NT2/D1 (cell line): ENCODE data around the gene CORO2A.
"Not testable (repeated sequence)": the region's sequence is repeated elsewhere in the genome, so short reads cannot be mapped to it uniquely, and the experiment has no call there.

Source experiments
- DNase-seq: peaks from one replicate; pipeline ENCODE4 v3.0.0-alpha.2; 2011; ENCODE audit warnings: low read depth, low spot score
- H3K27me3 ChIP-seq: 2 replicates; pipeline ENCODE4 v1.6.0; 2011; ENCODE audit warnings: mild to moderate bottlenecking; ENCODE audit not compliant: insufficient read length, insufficient read depth
- H3K36me3 ChIP-seq: 2 replicates; pipeline ENCODE4 v1.6.1; 2011; ENCODE audit warnings: mild to moderate bottlenecking, low read length, mixed read lengths; ENCODE audit not compliant: insufficient read depth, insufficient read length
- H3K4me1 ChIP-seq: 2 replicates; pipeline ENCODE4 v1.5.1; 2011; ENCODE audit not compliant: insufficient read depth, insufficient read length
- H3K4me3 ChIP-seq: 2 replicates; pipeline ENCODE4 v1.5.1; 2011; ENCODE audit warnings: low read depth; ENCODE audit not compliant: insufficient read length
- H3K9ac ChIP-seq: 2 replicates; pipeline ENCODE4 v1.6.0; 2011; ENCODE audit warnings: low read depth; ENCODE audit not compliant: insufficient read length
- H3K9me3 ChIP-seq: 2 replicates; pipeline ENCODE4 v1.5.1; 2011; ENCODE audit warnings: mild to moderate bottlenecking, low read length; ENCODE audit not compliant: insufficient read depth
- SUZ12 ChIP-seq: IDR thresholded peaks from 2 replicates; pipeline ENCODE4 v1.6.1; 2011; ENCODE audit not compliant: insufficient read length, insufficient read depth; ENCODE audit errors: extremely low read depth
- YY1 ChIP-seq: IDR thresholded peaks from 2 replicates; pipeline ENCODE4 v1.6.1; 2011; ENCODE audit not compliant: insufficient read length, insufficient read depth
- ZNF274 ChIP-seq: IDR thresholded peaks from 2 replicates; pipeline ENCODE4 v1.6.1; 2011; ENCODE audit warnings: mild to moderate bottlenecking, low read depth, low read length

Gene CORO2A

DNA sequence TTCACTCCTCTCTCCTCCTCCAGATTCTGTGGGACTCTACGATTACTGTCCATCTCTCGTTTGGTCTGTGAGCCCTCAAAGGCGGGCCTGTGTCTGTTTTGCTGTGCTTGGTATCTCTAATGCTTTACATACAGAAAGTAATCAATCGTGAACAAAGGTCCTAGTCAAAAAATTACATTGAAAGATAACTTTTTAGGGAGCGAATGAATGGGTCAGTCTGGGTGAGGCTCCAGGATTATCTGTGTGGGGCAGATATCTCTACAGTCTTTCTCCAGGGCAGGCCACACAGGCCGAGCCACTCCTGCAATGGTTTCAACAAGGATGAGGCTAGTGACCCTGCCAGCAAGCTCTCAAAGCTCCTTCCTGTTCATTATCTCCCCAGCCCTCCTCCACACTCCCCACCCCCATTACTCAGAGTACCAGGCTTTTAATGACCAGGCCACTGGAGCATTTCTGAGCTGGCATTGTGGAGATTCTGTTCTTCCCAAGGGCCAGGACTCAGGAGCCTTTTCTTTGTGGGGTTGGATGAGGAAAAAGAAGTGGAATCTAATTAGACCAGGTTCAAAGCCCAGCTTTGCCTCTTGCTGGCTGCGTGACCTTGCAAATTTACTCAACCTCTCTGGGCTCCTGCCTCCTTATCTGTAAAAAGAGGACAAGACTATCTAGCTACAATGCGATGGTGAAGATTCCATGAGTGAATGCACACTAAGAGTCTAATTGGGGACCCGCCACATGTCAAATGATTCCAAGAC, 10.2 kb downstream of the CORO2A start:
- Histone ChIP-seq H3K4me3 (no peak overlapping the region), H3K9ac (no peak overlapping the region), H3K4me1 (peaks cover 3% of the 10 kb centered on the region), H3K27me3 (no peaks in the 10 kb centered on the region), H3K9me3 (no peaks in the 10 kb centered on the region), H3K36me3 (peaks cover 10% of the 10 kb centered on the region)
- DNase-seq: no peak
- TF ChIP-seq ZNF274: no peak
- TF ChIP-seq SUZ12: no peak
- TF ChIP-seq YY1: no peak

DNA sequence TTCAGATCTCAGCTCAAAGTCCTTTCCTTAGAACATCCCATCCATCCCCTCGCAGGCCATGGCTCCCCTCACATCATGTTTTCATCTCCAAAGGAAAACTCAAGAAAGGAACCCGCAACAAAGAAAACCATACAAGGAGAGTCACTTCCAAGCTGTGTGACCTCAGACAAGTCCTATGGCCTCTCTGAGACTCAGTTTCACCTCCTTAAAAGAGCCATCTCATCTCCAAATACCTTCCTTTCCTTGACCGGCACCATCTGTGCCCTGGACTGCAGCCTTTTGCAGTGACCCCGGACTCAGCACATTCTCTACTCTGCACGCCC, 10.7 kb downstream of the CORO2A start:
- H3K4me3 ChIP-seq: no peak overlapping the region
- no peak overlapping the region for H3K9ac ChIP-seq
- H3K36me3 ChIP-seq: peaks cover 10% of the 10 kb centered on the region
- H3K27me3 ChIP-seq: no peaks in the 10 kb centered on the region
- DNase-seq: no peak
- H3K4me1 ChIP-seq: peaks cover 3% of the 10 kb centered on the region
- H3K9me3 ChIP-seq: no peaks in the 10 kb centered on the region
- TF ChIP-seq YY1 (no peak), SUZ12 (no peak), ZNF274 (no peak)

DNA sequence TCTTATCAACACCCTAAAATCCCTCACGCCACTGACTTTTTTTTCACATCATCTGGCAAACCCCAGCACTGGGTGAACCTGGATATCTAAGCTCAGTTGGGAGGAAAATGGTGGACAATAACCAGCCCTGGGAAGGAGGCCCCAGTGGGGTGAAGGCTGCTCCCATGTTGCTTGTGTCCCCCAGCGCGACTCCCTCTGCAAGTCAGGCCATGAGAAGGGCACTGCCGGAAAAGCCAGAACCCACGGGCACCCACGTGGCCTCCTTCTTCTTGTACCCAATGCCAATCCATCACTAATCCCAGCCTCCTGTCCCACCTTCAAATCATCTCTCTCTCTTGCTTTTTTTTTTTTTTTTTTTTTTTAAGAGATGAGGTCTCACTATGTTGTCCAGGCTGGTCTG, 11.4 kb downstream of the CORO2A start:
- Histone ChIP-seq H3K36me3 (peaks cover 10% of the 10 kb centered on the region), H3K9me3 (no peaks in the 10 kb centered on the region), H3K9ac (no peak overlapping the region), H3K4me3 (no peak overlapping the region), H3K4me1 (peaks cover 3% of the 10 kb centered on the region), H3K27me3 (no peaks in the 10 kb centered on the region)
- no peak for TF ChIP-seq ZNF274
- no peak for TF ChIP-seq YY1
- no peak for TF ChIP-seq SUZ12
- no peak for DNase-seq

DNA sequence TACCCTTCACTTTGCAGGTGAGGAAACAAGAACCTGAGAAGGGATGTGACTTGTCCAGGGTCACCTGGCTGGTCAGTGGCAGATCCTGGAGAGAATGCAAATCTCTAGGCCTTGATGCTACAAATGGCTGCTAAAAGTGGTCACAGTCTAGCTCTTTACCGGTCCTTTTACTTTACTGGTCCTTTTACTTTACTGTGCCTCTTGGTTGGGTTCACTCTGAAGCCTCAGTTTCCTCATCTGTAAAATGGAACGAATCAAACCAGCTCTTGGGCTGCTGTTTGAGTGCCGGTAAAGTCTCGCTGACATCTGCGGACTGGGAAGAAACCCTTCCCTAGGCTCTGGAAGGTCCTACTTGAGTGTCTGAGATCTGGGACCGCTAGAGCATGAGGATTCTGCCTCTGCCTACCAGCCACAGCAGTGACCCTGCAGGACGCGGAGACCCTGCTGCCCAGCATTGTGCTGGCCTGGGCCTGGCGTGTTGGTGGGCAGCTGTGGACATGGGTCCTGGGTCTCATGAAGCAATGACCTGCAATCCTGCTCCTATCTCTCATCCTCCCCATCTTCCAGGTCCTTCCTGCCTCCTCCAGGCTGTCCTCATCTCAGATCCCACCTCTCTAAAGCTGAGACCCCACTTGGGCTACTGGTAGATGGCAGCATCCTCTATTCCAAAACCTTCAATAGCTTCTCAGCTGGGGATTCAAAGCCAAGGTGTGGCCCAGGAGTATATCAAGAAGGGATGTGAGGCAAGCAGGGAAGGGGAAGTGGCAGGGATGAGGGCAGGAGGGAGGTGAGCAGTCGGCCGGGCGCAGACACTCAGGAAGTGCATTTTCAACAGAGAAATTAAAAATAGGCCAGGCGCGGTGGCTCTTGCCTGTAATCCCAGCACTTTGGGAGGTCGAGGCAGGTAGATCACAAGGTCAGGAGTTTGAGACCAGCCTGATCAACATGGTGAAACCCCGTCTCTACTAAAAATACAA, 13.3 kb downstream of the CORO2A start:
- no peak for DNase-seq
- Histone ChIP-seq H3K9ac (no peak overlapping the region), H3K4me1 (peaks cover 7% of the 10 kb centered on the region), H3K4me3 (no peak overlapping the region), H3K27me3 (no peaks in the 10 kb centered on the region), H3K36me3 (peaks cover 5% of the 10 kb centered on the region), H3K9me3 (no peaks in the 10 kb centered on the region)
- no peak for TF ChIP-seq ZNF274
- no peak for TF ChIP-seq SUZ12
- TF ChIP-seq YY1: no peak

DNA sequence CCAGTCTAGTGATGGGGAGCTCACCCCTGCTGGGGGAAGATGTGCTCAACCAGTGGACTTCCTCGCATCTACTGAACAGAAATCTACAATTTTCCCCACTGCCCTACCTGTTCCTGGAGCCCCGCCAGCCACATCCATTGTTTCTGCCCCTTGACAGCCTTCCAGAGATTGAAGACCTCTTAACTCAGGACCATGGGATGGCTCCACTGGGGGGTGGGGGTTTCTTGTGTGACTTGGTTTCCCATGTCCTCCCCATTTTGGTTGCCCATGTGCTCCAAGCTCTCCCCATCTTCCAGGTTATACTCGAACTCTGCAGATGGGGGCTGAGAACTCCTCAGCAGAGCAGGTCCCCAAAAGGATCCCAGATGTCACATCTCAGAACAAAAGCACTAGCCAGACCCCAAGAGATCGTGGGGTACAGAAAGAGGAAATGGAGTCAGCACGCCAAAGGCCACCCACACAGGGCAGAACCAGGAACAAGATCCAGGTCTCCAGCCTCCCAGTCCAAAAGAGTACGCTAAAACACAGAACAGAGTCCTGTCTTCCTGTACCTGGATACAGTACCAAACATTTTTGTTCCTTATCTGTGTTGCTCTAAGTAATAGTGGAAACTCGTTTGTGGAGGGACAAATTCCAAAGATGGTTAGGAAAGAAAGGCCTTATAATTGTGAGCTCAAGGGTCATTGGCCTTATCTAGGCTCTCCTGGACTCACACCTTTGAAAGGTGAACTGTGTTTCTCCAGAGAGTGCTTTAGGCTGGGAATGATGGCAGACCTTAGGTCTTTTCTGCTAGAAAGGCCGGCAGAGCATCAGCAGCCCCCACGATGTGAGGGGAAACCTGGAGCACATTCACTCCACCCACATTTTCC, 15.8 kb downstream of the CORO2A start:
- Histone ChIP-seq H3K9me3 (no peaks in the 10 kb centered on the region), H3K4me1 (peaks cover 21% of the 10 kb centered on the region), H3K9ac (no peak overlapping the region), H3K36me3 (peaks cover 6% of the 10 kb centered on the region), H3K4me3 (no peak overlapping the region), H3K27me3 (no peaks in the 10 kb centered on the region)
- TF ChIP-seq ZNF274 (no peak), SUZ12 (no peak), YY1 (no peak)
- no peak for DNase-seq

DNA sequence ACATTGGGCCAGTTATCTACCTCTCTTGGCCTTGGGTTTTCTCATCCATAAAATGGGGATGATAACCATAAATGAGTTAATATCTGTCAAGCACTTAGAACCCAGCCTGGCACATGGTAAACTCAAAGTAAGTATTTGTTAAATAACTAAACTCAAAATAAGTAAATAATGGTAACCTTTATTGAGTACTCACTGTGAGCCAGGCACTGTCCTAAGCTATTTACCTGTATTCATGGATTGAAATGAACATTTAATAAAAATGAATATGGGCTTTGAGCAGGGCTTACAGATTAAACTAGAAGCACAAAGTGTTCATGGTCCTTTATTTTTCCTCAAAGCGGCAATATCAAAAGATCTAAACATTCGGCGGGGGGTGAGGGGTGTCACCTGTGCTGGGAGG, 16.7 kb downstream of the CORO2A start:
- Histone ChIP-seq H3K36me3 (peaks cover 4% of the 10 kb centered on the region), H3K9ac (no peak overlapping the region), H3K9me3 (no peaks in the 10 kb centered on the region), H3K4me3 (no peak overlapping the region), H3K4me1 (peaks cover 28% of the 10 kb centered on the region), H3K27me3 (no peaks in the 10 kb centered on the region)
- DNase-seq: no peak
- TF ChIP-seq YY1 (no peak), ZNF274 (no peak), SUZ12 (no peak)

DNA sequence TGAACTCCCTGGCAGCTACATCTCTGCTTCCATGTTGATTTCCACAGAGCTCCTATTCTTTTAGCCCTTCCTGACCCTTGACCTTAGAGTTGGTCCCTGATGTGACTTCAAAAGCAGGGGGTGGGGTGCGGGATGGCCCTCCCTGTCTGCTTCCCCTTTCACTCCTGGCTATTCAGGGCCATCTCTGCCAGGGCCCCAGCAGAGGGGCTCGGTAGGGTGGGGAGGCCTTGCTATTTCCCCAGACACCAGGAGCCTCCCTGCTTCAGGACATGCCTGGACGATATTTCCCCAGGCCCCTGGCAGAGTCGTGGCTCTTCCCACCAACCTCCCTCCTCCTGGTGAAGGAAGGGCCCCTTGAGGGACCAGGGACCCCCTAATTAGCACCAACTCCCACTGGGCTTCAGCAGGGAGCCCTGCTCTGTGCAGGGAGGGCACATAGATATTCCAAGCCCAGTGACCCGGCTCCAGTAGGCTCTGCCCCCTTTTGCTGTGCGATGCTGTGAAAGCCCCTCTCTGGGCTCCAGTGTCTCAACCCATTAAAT, 17.3 kb downstream of the CORO2A start:
- no peaks in the 10 kb centered on the region for H3K9me3 ChIP-seq
- H3K4me3 ChIP-seq: no peak overlapping the region
- H3K27me3 ChIP-seq: no peaks in the 10 kb centered on the region
- TF ChIP-seq YY1: no peak
- no peak for TF ChIP-seq SUZ12
- no peak for TF ChIP-seq ZNF274
- H3K4me1 ChIP-seq: peaks cover 28% of the 10 kb centered on the region
- DNase-seq: no peak
- H3K9ac ChIP-seq: no peak overlapping the region
- H3K36me3 ChIP-seq: peaks cover 4% of the 10 kb centered on the region

DNA sequence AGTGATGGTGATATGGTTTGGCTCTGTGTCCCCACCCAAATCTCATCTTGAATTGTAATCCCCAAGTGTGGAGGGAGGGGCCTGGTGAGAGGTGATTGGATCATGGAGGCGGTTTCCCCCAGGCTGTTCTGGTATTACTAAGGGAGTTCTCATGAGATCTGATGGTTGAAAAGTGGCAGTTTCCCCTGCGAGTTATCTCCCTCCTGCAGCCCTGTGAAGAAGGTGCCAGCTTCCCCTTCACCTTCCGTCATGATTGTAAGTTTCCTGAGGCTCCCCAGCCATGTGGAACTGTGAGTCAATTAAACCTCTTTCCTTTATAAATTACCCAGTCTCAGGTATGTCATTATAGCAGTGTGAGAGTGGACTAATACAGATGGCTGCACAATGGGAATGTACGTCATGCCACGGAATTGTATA, 17.9 kb downstream of the CORO2A start:
- not testable (repeated sequence) for H3K9ac ChIP-seq, H3K36me3 ChIP-seq, H3K27me3 ChIP-seq, DNase-seq, H3K9me3 ChIP-seq, H3K4me3 ChIP-seq
- H3K4me1 ChIP-seq: peaks cover 28% of the 10 kb centered on the region
